ENCODE results near the gene DIP2B. TPM values are rescaled to one million over a fixed set of nuclear protein-coding genes. Genes with fewer than 3 reads are reported as not detected.

DIP2B gene
- total RNA-seq, 4 donors from 2014 or later: 19.8 to 25.9 (median 23.8) TPM

- WGBS, 2 donors (ENCODE audit: low coverage in 1 of 2): 10 to 37% methylated on average over 3 to 5 of the region's 5 CpGs
- H3K4me3 ChIP-seq: no peak overlapping the region
- TF ChIP-seq CTCF (IDR thresholded peaks at IDR 0.05) (no peak), POLR2AphosphoS5 (IDR thresholded peaks at IDR 0.05) (no peak), EP300 (IDR thresholded peaks at IDR 0.05) (no peak), POLR2A (IDR thresholded peaks at IDR 0.05) (no peak)
- H3K9me3 ChIP-seq: no peaks in the 10 kb centered on the region
- H3K27me3 ChIP-seq: no peaks in the 10 kb centered on the region
- H3K36me3 ChIP-seq: no peaks in the 10 kb centered on the region
- peak overlapping the region in 3 of 4 donors; percentile 21 to 46 (median 32) for H3K27ac ChIP-seq
- ATAC-seq: no peak
- H3K4me1 ChIP-seq: peaks cover 9 to 69% (median 37%) of the 10 kb centered on the region in 3 donors
Observed at GRCh38 chr12:50574601-50575348, 70.0 kb downstream of the DIP2B start.

GRCh38 chr12:50579757-50580267 lies 75.0 kb downstream of the DIP2B start:
- peaks cover 0 to 36% (median 12%) of the 10 kb centered on the region in 3 donors for H3K4me1 ChIP-seq
- no peaks in the 10 kb centered on the region for H3K27me3 ChIP-seq
- peaks cover 0 to 4% of the 10 kb centered on the region in 2 donors for H3K36me3 ChIP-seq
- no peak overlapping the region for H3K27ac ChIP-seq
- no peaks in the 10 kb centered on the region for H3K9me3 ChIP-seq
- H3K4me3 ChIP-seq: no peak overlapping the region
- WGBS, 2 donors (ENCODE audit: low coverage in 1 of 2): 50% methylated on average over 1 of the region's 1 CpG; no CpG with 5 or more reads in 1 of the 2 donors
- no peak for TF ChIP-seq POLR2A (IDR thresholded peaks at IDR 0.05)
- TF ChIP-seq EP300 (IDR thresholded peaks at IDR 0.05): no peak
- no peak for TF ChIP-seq CTCF (IDR thresholded peaks at IDR 0.05)
- no peak for TF ChIP-seq POLR2AphosphoS5 (IDR thresholded peaks at IDR 0.05)
- no peak for ATAC-seq

GRCh38 chr12:50580436-50580835 lies 75.7 kb downstream of the DIP2B start:
- no peak overlapping the region for H3K27ac ChIP-seq
- H3K4me1 ChIP-seq: peaks cover 0 to 30% (median 6%) of the 10 kb centered on the region in 3 donors
- H3K4me3 ChIP-seq: no peak overlapping the region
- no peaks in the 10 kb centered on the region for H3K27me3 ChIP-seq
- no peaks in the 10 kb centered on the region for H3K9me3 ChIP-seq
- TF ChIP-seq POLR2AphosphoS5 (IDR thresholded peaks at IDR 0.05): no peak
- TF ChIP-seq EP300 (IDR thresholded peaks at IDR 0.05): no peak
- no peak for TF ChIP-seq CTCF (IDR thresholded peaks at IDR 0.05)
- TF ChIP-seq POLR2A (IDR thresholded peaks at IDR 0.05): no peak
- H3K36me3 ChIP-seq: peaks cover 0 to 9% of the 10 kb centered on the region in 2 donors
- WGBS, 2 donors (ENCODE audit: low coverage in 1 of 2): 54% methylated on average over 3 of the region's 3 CpGs; no CpG with 5 or more reads in 1 of the 2 donors
- no peak for ATAC-seq

GRCh38 chr12:50581226-50582184 lies 76.7 kb downstream of the DIP2B start:
- no peak overlapping the region for H3K27ac ChIP-seq
- WGBS, 2 donors (ENCODE audit: low coverage in 1 of 2): 85 to 86% methylated on average over 6 to 8 of the region's 10 CpGs
- H3K27me3 ChIP-seq: no peaks in the 10 kb centered on the region
- no peak for ATAC-seq
- H3K4me1 ChIP-seq: peaks cover 0 to 19% (median 4%) of the 10 kb centered on the region in 3 donors
- H3K4me3 ChIP-seq: no peak overlapping the region
- H3K36me3 ChIP-seq: peaks cover 0 to 9% of the 10 kb centered on the region in 2 donors
- H3K9me3 ChIP-seq: no peaks in the 10 kb centered on the region
- no peak for TF ChIP-seq POLR2AphosphoS5 (IDR thresholded peaks at IDR 0.05)
- no peak for TF ChIP-seq POLR2A (IDR thresholded peaks at IDR 0.05)
- TF ChIP-seq EP300 (IDR thresholded peaks at IDR 0.05): no peak
- TF ChIP-seq CTCF (IDR thresholded peaks at IDR 0.05): no peak
